ENCODE data around the gene ZW10. TPM values are rescaled to one million over a fixed set of nuclear protein-coding genes. Genes with fewer than 3 reads are reported as not detected.

Gene ZW10
- total RNA-seq, 4 donors from 2014 or later, result 11.3 to 14.5 (median 12.8) TPM

GRCh38 chr11:113689768-113690618, 83.5 kb downstream of the ZW10 start:
- TF ChIP-seq CTCF (IDR thresholded peaks at IDR 0.05) (no peak), POLR2A (IDR thresholded peaks at IDR 0.05) (no peak)
- Histone ChIP-seq H3K36me3 (no peaks in the 10 kb centered on the region), H3K9me3 (no peaks in the 10 kb centered on the region), H3K4me1 (no peaks in the 10 kb centered on the region), H3K27ac (no peak overlapping the region), H3K27me3 (no peaks in the 10 kb centered on the region), H3K4me3 (replicated peaks in 1 of 3) (no peak overlapping the region)
- intact Hi-C loops (cut with DNase I), result no loop called here
- WGBS, 2 donors, result 88 to 90% methylated on average over 16 to 19 of the region's 19 CpGs
- DNase-seq, result no peak

DNA sequence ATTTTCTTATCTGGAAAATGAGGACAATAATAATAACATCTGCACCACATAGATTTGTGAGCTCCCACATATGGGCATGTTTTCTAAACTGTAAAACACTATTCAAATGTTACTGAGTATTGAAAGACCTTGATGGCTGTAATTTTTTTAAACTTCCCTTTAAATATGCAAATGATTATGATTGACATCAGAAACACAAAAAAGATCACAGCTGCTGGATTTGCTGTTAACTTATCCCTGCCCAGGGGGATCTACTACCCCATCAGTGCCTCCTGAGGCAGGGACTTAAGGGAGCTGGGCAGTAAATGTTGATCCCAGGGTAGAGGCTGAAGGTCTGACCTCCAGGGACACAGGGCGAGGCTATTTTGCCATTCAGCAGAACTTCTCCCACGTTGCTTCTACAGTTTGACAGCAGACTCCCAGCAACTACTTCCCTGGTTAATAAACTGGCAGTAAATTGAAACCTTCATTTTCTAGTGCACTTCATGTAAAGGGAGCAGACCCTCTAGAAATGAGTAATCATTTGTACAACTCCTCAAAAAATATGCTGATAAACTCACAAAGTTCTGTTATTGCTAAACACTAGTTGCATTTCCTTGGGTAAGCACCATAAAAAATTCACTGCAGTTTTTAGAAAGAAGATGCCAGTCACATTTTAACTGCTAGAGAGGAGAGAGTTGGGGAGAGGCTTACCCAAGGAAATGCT, 87.7 kb downstream of the ZW10 start:
- intact Hi-C loops (cut with DNase I), result no loop called here
- no peak overlapping the region for H3K27ac ChIP-seq
- no peaks in the 10 kb centered on the region for H3K27me3 ChIP-seq
- peaks cover 7 to 9% of the 10 kb centered on the region in 2 donors for H3K4me1 ChIP-seq
- H3K36me3 ChIP-seq, result no peaks in the 10 kb centered on the region
- no peak overlapping the region for H3K4me3 ChIP-seq (replicated peaks in 1 of 3)
- no peaks in the 10 kb centered on the region for H3K9me3 ChIP-seq
- DNase-seq, result no peak
- TF ChIP-seq CTCF (IDR thresholded peaks at IDR 0.05) (no peak), POLR2A (IDR thresholded peaks at IDR 0.05) (no peak)
- 72 to 90% methylated on average over 2 of the region's 2 CpGs for WGBS, 2 donors

- Histone ChIP-seq H3K9me3 (no peaks in the 10 kb centered on the region), H3K4me3 (replicated peaks in 1 of 3) (no peak overlapping the region), H3K4me1 (peaks cover 7 to 9% of the 10 kb centered on the region in 2 donors), H3K27me3 (no peaks in the 10 kb centered on the region), H3K27ac (no peak overlapping the region), H3K36me3 (no peaks in the 10 kb centered on the region)
- DNase-seq, result no peak
- 62 to 67% methylated on average over 5 of the region's 5 CpGs for WGBS, 2 donors
- TF ChIP-seq POLR2A (IDR thresholded peaks at IDR 0.05) (no peak), CTCF (IDR thresholded peaks at IDR 0.05) (no peak)
- intact Hi-C loops (cut with DNase I), result no loop called here
Measured at GRCh38 chr11:113684496-113684895, 89.0 kb downstream of the ZW10 start.

DNA sequence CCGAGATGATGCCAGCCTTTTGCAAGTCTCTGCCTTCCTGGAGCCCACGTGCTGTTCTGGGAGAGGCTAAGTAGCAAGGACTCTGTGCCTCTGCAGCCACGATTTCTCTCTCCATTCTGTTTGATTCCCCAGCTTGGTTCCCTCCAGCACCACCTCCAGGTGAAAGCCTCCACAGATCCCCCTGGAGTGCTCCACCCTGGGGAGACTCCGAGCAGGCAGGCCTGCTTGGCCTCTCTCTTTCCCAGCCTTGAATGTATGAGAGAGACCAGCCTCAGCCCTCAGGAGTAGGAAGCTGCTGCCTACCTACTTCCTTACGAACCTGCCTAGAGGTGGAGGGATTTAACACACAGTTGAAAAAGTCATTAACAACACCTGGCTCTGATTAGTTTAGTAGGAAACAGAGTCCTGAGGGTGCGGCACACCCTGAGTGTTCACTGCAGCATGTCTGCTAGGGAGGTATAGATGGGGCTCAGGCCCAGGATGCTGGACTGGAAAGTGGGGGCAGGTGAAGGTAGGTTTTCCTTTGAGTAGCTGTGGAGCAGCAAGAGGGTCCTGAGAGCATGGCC, 89.9 kb downstream of the ZW10 start:
- Histone ChIP-seq H3K4me3 (replicated peaks in 1 of 3) (no peak overlapping the region), H3K27me3 (no peaks in the 10 kb centered on the region), H3K9me3 (no peaks in the 10 kb centered on the region), H3K4me1 (peaks cover 7 to 9% of the 10 kb centered on the region in 2 donors), H3K27ac (no peak overlapping the region), H3K36me3 (no peaks in the 10 kb centered on the region)
- intact Hi-C loops (cut with DNase I), result no loop called here
- no peak for TF ChIP-seq CTCF (IDR thresholded peaks at IDR 0.05)
- TF ChIP-seq POLR2A (IDR thresholded peaks at IDR 0.05), result no peak
- no peak for DNase-seq
- 70 to 89% methylated on average over 6 of the region's 6 CpGs for WGBS, 2 donors

Small RNA genes within 50 kb of the gene (small RNA-seq; reads per million reads assigned to genes)
- gene LRRC37A13P, result not detected
- gene RPS29P19, result not detected

Other genes with a start within 250 kb of the ZW10 start
- gene TMPRSS5, start 67.4 kb downstream of the ZW10 start, total RNA-seq, result under 1 TPM in 3 of 4 donors, not detected in 1; 0.40 to 0.59 (median 0.45) TPM
- gene CLDN25, start 6.1 kb upstream of the ZW10 start, total RNA-seq, result not detected
- 10 to 100 TPM; 15.3 to 36.7 (median 26.2) TPM for gene USP28, start 101.9 kb upstream of the ZW10 start, total RNA-seq
- gene HTR3B, start 131.1 kb upstream of the ZW10 start, total RNA-seq, result not detected
- not detected for gene HTR3A, start 201.4 kb upstream of the ZW10 start, total RNA-seq